Thoracic aorta (tissue), 2 donors: ENCODE data around the gene NUDT22. TPM values are rescaled to one million over a fixed set of nuclear protein-coding genes. Genes with fewer than 3 reads are reported as not detected.
A peak's percentile ranks its signal among the peaks of the same experiment; 100 is the strongest.

Experiments used
- ATAC-seq: fragments of 150-250 bp; one replicate; pipeline ENCODE4 v1.8.0; 2017; ENCODE audit warnings: low read depth; ENCODE audit not compliant: insufficient number of reproducible peaks, low FRiP score
- DNase-seq: peaks from one replicate; pipeline ENCODE4 v3.0.0-alpha.2; 2020; ENCODE audit warnings: low spot score
- H3K27ac ChIP-seq, 2 donors: fragments of 200-600 bp; sonication (generic); 1 replicate in 1 of 2; 2 replicates in 1 of 2; pipeline ENCODE4 v1.5.1; 2016; ENCODE audit warnings: mild to moderate bottlenecking in 2 of 2, moderate library complexity in 2 of 2
- H3K27me3 ChIP-seq: fragments of 200-600 bp; sonication (generic); replicated peaks from 2 replicates; pipeline ENCODE4 v1.6.0; 2016; ENCODE audit warnings: mild to moderate bottlenecking; ENCODE audit not compliant: insufficient read depth
- H3K36me3 ChIP-seq: fragments of 200-600 bp; sonication (generic); one replicate; pipeline ENCODE4 v1.5.1; 2016
- H3K4me1 ChIP-seq, 2 donors: fragments of 200-600 bp; sonication (generic); 1 replicate in 1 of 2; 2 replicates in 1 of 2; pipeline versions ENCODE4 v1.5.1 to v1.6.0; 2016; ENCODE audit warnings: low read depth in 2 of 2, mild to moderate bottlenecking in 1 of 2; ENCODE audit not compliant: control insufficient read depth in 1 of 2
- H3K4me3 ChIP-seq: fragments of 200-600 bp; sonication (generic); 2 replicates; pipeline ENCODE4 v1.5.1; 2016; ENCODE audit warnings: mild to moderate bottlenecking
- H3K9me3 ChIP-seq: fragments of 200-600 bp; sonication (generic); 2 replicates; pipeline ENCODE4 v1.5.1; 2016
- total RNA-seq, 2 donors: library from RNA; depleted of rRNA; stranded (reverse); fragments of >200 nt; gene quantifications; one replicate each; pipeline versions ENCODE4 v1.1.0 to v1.2.3, GENCODE V29; 2016
- TF ChIP-seq, protein P1 (sequence below): fragments of 200-600 bp; sonication (generic); IDR thresholded peaks from one replicate; pipeline ENCODE4 v1.5.1; 2019; ENCODE audit warnings: antibody characterized with exemption

Gene NUDT22, protein sequence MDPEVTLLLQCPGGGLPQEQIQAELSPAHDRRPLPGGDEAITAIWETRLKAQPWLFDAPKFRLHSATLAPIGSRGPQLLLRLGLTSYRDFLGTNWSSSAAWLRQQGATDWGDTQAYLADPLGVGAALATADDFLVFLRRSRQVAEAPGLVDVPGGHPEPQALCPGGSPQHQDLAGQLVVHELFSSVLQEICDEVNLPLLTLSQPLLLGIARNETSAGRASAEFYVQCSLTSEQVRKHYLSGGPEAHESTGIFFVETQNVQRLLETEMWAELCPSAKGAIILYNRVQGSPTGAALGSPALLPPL
- total RNA-seq = 10 to 100 TPM; 52.3 to 61.6 TPM

DNA sequence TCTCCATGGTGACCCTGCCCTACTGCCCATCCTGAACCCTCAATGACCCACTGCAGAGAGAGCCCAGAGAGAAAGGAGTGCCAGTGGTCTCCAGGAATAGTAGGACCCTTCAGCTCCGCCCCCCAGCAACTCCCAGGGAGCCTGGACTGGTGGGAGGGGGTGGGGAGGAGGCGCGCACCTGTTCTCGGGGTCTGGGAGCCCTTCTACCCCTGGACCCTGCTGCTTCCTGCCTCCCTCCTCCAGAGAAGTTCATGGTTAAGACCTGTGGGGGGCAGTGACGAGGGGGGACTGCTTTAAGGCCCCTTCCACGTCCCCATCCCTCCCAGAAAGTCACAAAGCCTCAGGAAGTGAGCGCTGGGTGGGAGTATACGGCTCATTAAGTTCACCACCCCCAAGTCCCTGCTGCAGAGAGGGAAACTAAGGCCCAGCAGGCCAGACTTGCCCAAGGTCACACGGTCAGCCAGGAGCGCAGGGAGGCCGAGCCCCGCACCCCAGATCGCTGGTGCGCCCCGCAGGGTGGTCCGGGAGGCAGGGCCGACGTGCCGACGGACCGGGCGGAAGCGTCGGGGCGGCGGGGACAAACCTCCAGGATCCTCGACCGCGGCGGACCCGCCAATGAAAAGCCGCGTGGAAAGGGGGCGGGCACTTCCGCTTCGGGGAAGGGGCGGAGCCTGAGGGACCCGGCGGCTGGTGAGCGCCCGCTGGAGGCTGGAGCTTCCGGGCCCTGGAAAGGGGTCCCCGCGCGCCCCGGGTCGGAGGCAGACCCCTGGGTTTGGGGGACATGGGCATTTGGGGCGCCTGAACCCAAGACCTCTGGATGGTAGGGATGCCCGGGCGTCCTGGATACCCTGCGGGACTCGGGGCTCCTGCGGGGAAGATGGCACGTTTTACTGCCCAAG is at the start of gene NUDT22, which contains the start of gene TRPT1:
NUDT22 (plus strand) TSS at position 667 of the 899 bp plus-strand sequence. CDS start 379 bp downstream, outside the sequence.
TRPT1 (minus strand) TSS at position 579 of the 899 bp plus-strand sequence; CDS start at position 253, 326 bp downstream.
- peak within 1 kb of the TSS; percentile 93 for H3K27ac ChIP-seq
- no peaks in the 10 kb centered on the region for H3K36me3 ChIP-seq
- TF ChIP-seq, protein P1, sequence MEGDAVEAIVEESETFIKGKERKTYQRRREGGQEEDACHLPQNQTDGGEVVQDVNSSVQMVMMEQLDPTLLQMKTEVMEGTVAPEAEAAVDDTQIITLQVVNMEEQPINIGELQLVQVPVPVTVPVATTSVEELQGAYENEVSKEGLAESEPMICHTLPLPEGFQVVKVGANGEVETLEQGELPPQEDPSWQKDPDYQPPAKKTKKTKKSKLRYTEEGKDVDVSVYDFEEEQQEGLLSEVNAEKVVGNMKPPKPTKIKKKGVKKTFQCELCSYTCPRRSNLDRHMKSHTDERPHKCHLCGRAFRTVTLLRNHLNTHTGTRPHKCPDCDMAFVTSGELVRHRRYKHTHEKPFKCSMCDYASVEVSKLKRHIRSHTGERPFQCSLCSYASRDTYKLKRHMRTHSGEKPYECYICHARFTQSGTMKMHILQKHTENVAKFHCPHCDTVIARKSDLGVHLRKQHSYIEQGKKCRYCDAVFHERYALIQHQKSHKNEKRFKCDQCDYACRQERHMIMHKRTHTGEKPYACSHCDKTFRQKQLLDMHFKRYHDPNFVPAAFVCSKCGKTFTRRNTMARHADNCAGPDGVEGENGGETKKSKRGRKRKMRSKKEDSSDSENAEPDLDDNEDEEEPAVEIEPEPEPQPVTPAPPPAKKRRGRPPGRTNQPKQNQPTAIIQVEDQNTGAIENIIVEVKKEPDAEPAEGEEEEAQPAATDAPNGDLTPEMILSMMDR = no peak
- H3K4me3 ChIP-seq = peak within 1 kb of the TSS; percentile 96
- ATAC-seq = peak; percentile 36
- H3K27me3 ChIP-seq = no peaks in the 10 kb centered on the region
- peaks cover 13 to 46% of the 10 kb centered on the region in 2 donors for H3K4me1 ChIP-seq
- no peaks in the 10 kb centered on the region for H3K9me3 ChIP-seq
- no peak for DNase-seq

GRCh38 chr11:64176751-64177150 is 49.3 kb upstream of the NUDT22 start:
- Histone ChIP-seq H3K4me1 (peaks cover 9 to 13% of the 10 kb centered on the region in 2 donors), H3K27me3 (no peaks in the 10 kb centered on the region), H3K36me3 (no peaks in the 10 kb centered on the region), H3K9me3 (no peaks in the 10 kb centered on the region), H3K4me3 (no peak overlapping the region), H3K27ac (no peak overlapping the region)
- no peak for DNase-seq
- no peak for ATAC-seq
- TF ChIP-seq, protein P1 = no peak

DNA sequence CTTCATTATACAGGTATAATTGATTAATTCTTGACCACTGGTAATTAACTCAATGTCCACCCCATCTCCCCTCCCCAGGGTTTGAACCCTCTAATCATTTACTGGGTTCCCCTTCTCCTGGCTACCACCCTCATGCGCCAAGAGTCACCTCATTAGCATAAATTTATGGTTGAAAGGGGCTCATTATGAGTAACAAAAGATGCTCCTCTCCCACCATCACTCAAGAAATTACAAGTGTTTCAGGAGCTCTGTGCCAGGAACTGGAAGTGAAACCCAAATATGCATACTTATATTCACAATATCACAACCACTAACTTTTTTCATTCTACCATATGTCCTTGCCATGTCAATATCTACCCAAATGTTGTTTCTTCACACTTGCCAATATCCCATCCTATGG is 47.9 kb upstream of the NUDT22 start:
- TF ChIP-seq, protein P1 = no peak
- ATAC-seq (no peak), DNase-seq (no peak)
- Histone ChIP-seq H3K27me3 (no peaks in the 10 kb centered on the region), H3K27ac (no peak overlapping the region), H3K4me3 (no peak overlapping the region), H3K9me3 (no peaks in the 10 kb centered on the region), H3K4me1 (peaks cover 13 to 25% of the 10 kb centered on the region in 2 donors), H3K36me3 (no peaks in the 10 kb centered on the region)

DNA sequence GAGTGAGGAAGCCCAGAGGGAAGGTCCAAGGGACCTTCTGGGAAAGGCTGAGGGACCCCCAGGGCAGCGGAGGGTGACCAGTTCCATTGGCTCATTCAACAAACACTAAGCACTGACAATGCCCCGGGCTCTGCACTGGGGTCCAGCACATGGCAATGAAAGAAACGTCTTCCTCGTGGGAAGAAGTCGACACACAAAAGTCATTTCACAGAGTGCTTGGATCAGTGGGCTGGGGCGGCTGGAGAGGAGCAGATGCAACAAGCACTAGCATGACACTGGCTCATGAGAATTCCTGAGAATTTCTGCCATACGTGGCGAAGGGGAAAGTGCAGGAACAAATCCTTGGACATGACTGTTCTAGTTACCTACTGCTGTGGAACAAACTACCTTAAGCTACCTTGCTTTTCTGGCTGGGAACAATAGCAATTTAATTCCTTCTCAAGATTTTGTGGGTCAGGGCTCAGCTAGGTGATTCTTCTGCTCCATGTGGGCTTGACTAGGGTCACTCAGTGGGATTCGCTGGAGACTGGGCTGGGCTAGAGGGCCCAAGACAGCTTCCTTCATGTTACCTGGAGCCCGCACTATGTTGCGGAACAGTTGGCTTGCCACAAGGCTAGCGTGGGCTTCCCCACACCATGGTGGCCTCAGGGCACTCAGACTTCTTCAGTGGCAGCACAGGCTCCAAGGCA is 47.0 kb upstream of the NUDT22 start:
- Histone ChIP-seq H3K4me1 (peaks cover 18 to 34% of the 10 kb centered on the region in 2 donors), H3K4me3 (no peak overlapping the region), H3K27me3 (no peaks in the 10 kb centered on the region), H3K36me3 (no peaks in the 10 kb centered on the region), H3K27ac (no peak overlapping the region), H3K9me3 (no peaks in the 10 kb centered on the region)
- TF ChIP-seq, protein P1 = no peak
- DNase-seq (no peak), ATAC-seq (no peak)
